Measurements from ENCODE around the gene ARHGAP26. TPM values are rescaled to one million over a fixed set of nuclear protein-coding genes. Genes with fewer than 3 reads are reported as not detected.
"Not testable (repeated sequence)": the region's sequence is repeated elsewhere in the genome, so short reads cannot be mapped to it uniquely, and the experiment has no call there.

ARHGAP26 gene
- total and polyA plus RNA-seq, 4 donors = 1.8 to 16.7 (median 4.1) TPM

GRCh38 chr5:143201589-143201988 is 431.4 kb downstream of the ARHGAP26 start:
- Histone ChIP-seq H3K27ac (ENCODE audit: low read depth in 1 of 2, low read length in 2 of 2) (no peak overlapping the region), H3K4me3 (ENCODE audit: low read depth in 1 of 3, low read length in 3 of 3) (no peak overlapping the region), H3K9me3 (ENCODE audit: control insufficient read depth in 4 of 4, low read length in 3 of 4) (no peaks in the 10 kb centered on the region), H3K36me3 (ENCODE audit: control insufficient read depth in 4 of 4, insufficient read depth in 3 of 4, low read depth in 1 of 4, low read length in 3 of 4) (no peaks in the 10 kb centered on the region), H3K4me1 (ENCODE audit: control insufficient read depth in 4 of 4, insufficient read depth in 4 of 4, low read length in 3 of 4) (peaks cover 0 to 8% (median 4%) of the 10 kb centered on the region in 4 donors), H3K27me3 (ENCODE audit: control insufficient read depth in 4 of 4, insufficient read depth in 4 of 4, low read length in 3 of 4) (no peaks in the 10 kb centered on the region), H3K9ac (ENCODE audit: low read depth in 1 of 2, low read length in 2 of 2) (no peak overlapping the region)
- no peak for DNase-seq (ENCODE audit: low spot score)
- WGBS = 92% methylated on average over 3 of the region's 3 CpGs
- TF ChIP-seq YY1 (IDR thresholded peaks at IDR 0.05) (no peak), SP1 (IDR thresholded peaks at IDR 0.05) (no peak), JUND (IDR thresholded peaks at IDR 0.05) (no peak), NR2F2 (IDR thresholded peaks at IDR 0.05) (no peak), FOXA2 (IDR thresholded peaks at IDR 0.05) (no peak)

- WGBS = 96% methylated on average over 4 of the region's 4 CpGs
- DNase-seq (ENCODE audit: low spot score); H3K4me1 ChIP-seq (ENCODE audit: control insufficient read depth in 4 of 4, insufficient read depth in 4 of 4, low read length in 3 of 4); H3K27ac ChIP-seq (ENCODE audit: low read depth in 1 of 2, low read length in 2 of 2); H3K9ac ChIP-seq (ENCODE audit: low read depth in 1 of 2, low read length in 2 of 2); H3K27me3 ChIP-seq (ENCODE audit: control insufficient read depth in 4 of 4, insufficient read depth in 4 of 4, low read length in 3 of 4); H3K9me3 ChIP-seq (ENCODE audit: control insufficient read depth in 4 of 4, low read length in 3 of 4); H3K4me3 ChIP-seq (ENCODE audit: low read depth in 1 of 3, low read length in 3 of 3); H3K36me3 ChIP-seq (ENCODE audit: control insufficient read depth in 4 of 4, insufficient read depth in 3 of 4, low read depth in 1 of 4, low read length in 3 of 4): not testable (repeated sequence)
These were observed 433.3 kb downstream of the ARHGAP26 start for GRCh38 chr5:143203301-143203956.

GRCh38 chr5:143204474-143205246 is 434.5 kb downstream of the ARHGAP26 start:
- Histone ChIP-seq H3K9ac (ENCODE audit: low read depth in 1 of 2, low read length in 2 of 2) (no peak overlapping the region), H3K27me3 (ENCODE audit: control insufficient read depth in 4 of 4, insufficient read depth in 4 of 4, low read length in 3 of 4) (no peaks in the 10 kb centered on the region), H3K4me1 (ENCODE audit: control insufficient read depth in 4 of 4, insufficient read depth in 4 of 4, low read length in 3 of 4) (peaks cover 0 to 4% (median 3%) of the 10 kb centered on the region in 4 donors), H3K27ac (ENCODE audit: low read depth in 1 of 2, low read length in 2 of 2) (no peak overlapping the region), H3K9me3 (ENCODE audit: control insufficient read depth in 4 of 4, low read length in 3 of 4) (no peaks in the 10 kb centered on the region), H3K36me3 (ENCODE audit: control insufficient read depth in 4 of 4, insufficient read depth in 3 of 4, low read depth in 1 of 4, low read length in 3 of 4) (no peaks in the 10 kb centered on the region), H3K4me3 (ENCODE audit: low read depth in 1 of 3, low read length in 3 of 3) (no peak overlapping the region)
- TF ChIP-seq GABPA (IDR thresholded peaks at IDR 0.05 in 1 of 2, conservative IDR thresholded peaks at IDR 0.05 in 1 of 2) (no peak), RXRA (IDR thresholded peaks at IDR 0.05) (no peak), FOXA1 (IDR thresholded peaks at IDR 0.05) (no peak), NR2F2 (IDR thresholded peaks at IDR 0.05) (no peak), FOXA2 (IDR thresholded peaks at IDR 0.05) (no peak), REST (IDR thresholded peaks at IDR 0.05) (no peak), YY1 (IDR thresholded peaks at IDR 0.05) (no peak), EGR1 (IDR thresholded peaks at IDR 0.05; ENCODE audit: low read depth in 2 of 2) (no peak), RAD21 (IDR thresholded peaks at IDR 0.05) (no peak), JUND (IDR thresholded peaks at IDR 0.05) (no peak), ATF3 (IDR thresholded peaks at IDR 0.05) (no peak), CTCF (IDR thresholded peaks at IDR 0.05; ENCODE audit: low read depth, low read length, missing input control) (no peak), ZBTB33 (IDR thresholded peaks at IDR 0.05) (no peak), HNF4G (IDR thresholded peaks at IDR 0.05) (no peak), MAX (IDR thresholded peaks at IDR 0.05) (no peak), HNF4A (conservative IDR thresholded peaks at IDR 0.05) (no peak)
- DNase-seq (ENCODE audit: low spot score) = no peak
- 94% methylated on average over 7 of the region's 7 CpGs for WGBS

Measured in liver (tissue), 9 donors.